SK-N-SH (cell line): ENCODE measurements around the gene SIPA1L2. TPM values are rescaled to one million over a fixed set of nuclear protein-coding genes. Genes with fewer than 3 reads are reported as not detected.

Source experiments
- CTCF ChIA-PET: fragments of 300-600, 350-600 bp; formaldehyde crosslinking; extraction: SDS; loops from one replicate; lab custom pipeline; 2021; lab: Yijun Ruan, JAX
- POLR2A ChIA-PET: fragments of 350-600 bp; sonication (Branson Sonifier 250); formaldehyde crosslinking; extraction: SDS; loops from one replicate; lab custom pipeline; 2020; ENCODE audit warnings: antibody characterized with exemption, inconsistent platforms; lab: Yijun Ruan, JAX
- DNase-seq: peaks from one replicate; pipeline ENCODE4 v3.0.0; 2012
- H2AFZ ChIP-seq: fragments of 200-600 bp; sonication (generic); 2 replicates; pipeline ENCODE4 v1.8.1; 2016; ENCODE audit warnings: antibody characterized with exemption, mild to moderate bottlenecking, low read depth
- H3F3A ChIP-seq: fragments of 200-600 bp; sonication (generic); replicated peaks from 2 replicates; pipeline ENCODE3; 2016; ENCODE audit warnings: antibody characterized with exemption, mild to moderate bottlenecking; ENCODE audit not compliant: insufficient read depth
- H3K27ac ChIP-seq, 2 experiments: fragments of 200-500 bp in 1 of 2; fragments of 200-600 bp in 1 of 2; sonication (Bioruptor generic) in 1 of 2; sonication (generic), shearing (Covaris generic) in 1 of 2; 2 replicates each; pipeline versions ENCODE4 v1.5.1 to v1.6.1; 2014 to 2016; ENCODE audit warnings: low read depth in 2 of 2, inconsistent platforms in 1 of 2, low read length in 1 of 2, mild to moderate bottlenecking in 1 of 2, mixed read lengths in 1 of 2
- H3K27me3 ChIP-seq: fragments of 200-600 bp; sonication (generic), shearing (Covaris generic); 2 replicates; pipeline ENCODE4 v1.6.1; 2016; ENCODE audit warnings: mixed run types; ENCODE audit not compliant: insufficient read depth
- H3K36me3 ChIP-seq, 2 experiments: fragments of 200-500 bp in 1 of 2; fragments of 200-600 bp in 1 of 2; sonication (Bioruptor generic) in 1 of 2; sonication (generic) in 1 of 2; replicated peaks in 1 of 2; 2 replicates each; pipeline versions ENCODE3 to v1.5.1; 2014 to 2016; ENCODE audit warnings: low read length in 1 of 2, mild to moderate bottlenecking in 1 of 2; ENCODE audit not compliant: insufficient read depth in 2 of 2, control insufficient read depth in 1 of 2
- H3K4me1 ChIP-seq, 2 experiments: fragments of 200-500 bp in 1 of 2; fragments of 200-600 bp in 1 of 2; sonication (Bioruptor generic) in 1 of 2; sonication (generic), shearing (Covaris generic) in 1 of 2; 2 replicates each; pipeline versions ENCODE4 v1.5.1 to v1.6.1; 2014 to 2016; ENCODE audit warnings: low read depth in 1 of 2, low read length in 1 of 2, mixed run types in 1 of 2; ENCODE audit not compliant: insufficient read depth in 2 of 2, control insufficient read depth in 1 of 2
- H3K4me2 ChIP-seq: fragments of 200-600 bp; sonication (generic), shearing (Covaris generic); 2 replicates; pipeline ENCODE4 v1.6.1; 2017; ENCODE audit warnings: mixed run types
- H3K4me3 ChIP-seq, 2 experiments: fragments of 200-500 bp in 1 of 2; fragments of 200-600 bp in 1 of 2; sonication (Bioruptor generic) in 1 of 2; sonication (generic), shearing (Covaris generic) in 1 of 2; 2 replicates each; pipeline versions ENCODE4 v1.5.1 to v1.8.1; 2014 to 2016; ENCODE audit warnings: low read depth in 2 of 2, inconsistent platforms in 1 of 2, low read length in 1 of 2, mild to moderate bottlenecking in 1 of 2, mixed read lengths in 1 of 2, moderate library complexity in 1 of 2
- H3K79me2 ChIP-seq: fragments of 200-600 bp; sonication (generic); 2 replicates; pipeline ENCODE4 v1.8.1; 2017; ENCODE audit warnings: mild to moderate bottlenecking; ENCODE audit not compliant: insufficient read depth
- H3K9ac ChIP-seq: fragments of 200-600 bp; sonication (generic); 2 replicates; pipeline ENCODE4 v1.6.1; 2017; ENCODE audit warnings: mixed run types
- H3K9me2 ChIP-seq: fragments of 200-600 bp; sonication (generic); 2 replicates; pipeline ENCODE4 v1.6.1; 2017; ENCODE audit warnings: mixed run types
- H3K9me3 ChIP-seq: fragments of 200-600 bp; sonication (generic); 2 replicates; pipeline ENCODE4 v1.6.1; 2017; ENCODE audit warnings: mixed run types, mild to moderate bottlenecking, moderate library complexity
- H4K20me1 ChIP-seq: fragments of 200-600 bp; sonication (generic); 2 replicates; pipeline ENCODE4 v1.6.1; 2017; ENCODE audit warnings: mild to moderate bottlenecking, mixed run types; ENCODE audit not compliant: insufficient read depth
- CTCF ChIP-seq: fragments of 200-600 bp; sonication (generic); IDR thresholded peaks from 2 replicates; pipeline ENCODE4 v1.6.1; 2017; ENCODE audit warnings: antibody characterized with exemption, mild to moderate bottlenecking, moderate library complexity
- ELF1 ChIP-seq: IDR thresholded peaks from 2 replicates; pipeline ENCODE4 v1.4.0; 2012
- EZH2phosphoT487 ChIP-seq: fragments of 200-600 bp; sonication (generic); IDR thresholded peaks from 2 replicates; pipeline ENCODE4 v1.6.1; 2017; ENCODE audit warnings: low read depth, mixed run types, mild to moderate bottlenecking, antibody characterized with exemption, moderate library complexity, borderline replicate concordance
- FOSL2 ChIP-seq: IDR thresholded peaks from 2 replicates; pipeline ENCODE4 v1.4.0; 2012; ENCODE audit warnings: low read depth, mild to moderate bottlenecking, moderate library complexity, borderline replicate concordance
- FOXJ3 ChIP-seq: sonication (generic); formaldehyde crosslinking; IDR thresholded peaks from 2 replicates; pipeline ENCODE4 v1.5.1; 2020; ENCODE audit warnings: mild to moderate bottlenecking, missing genetic modification reagents
- FOXM1 ChIP-seq: IDR thresholded peaks from 2 replicates; pipeline ENCODE4 v1.4.0; 2012; ENCODE audit warnings: low read depth, mild to moderate bottlenecking
- GABPA ChIP-seq: IDR thresholded peaks from 2 replicates; pipeline ENCODE4 v1.4.0; 2012; ENCODE audit warnings: low read depth, mild to moderate bottlenecking
- GATA2 ChIP-seq: sonication (generic); formaldehyde crosslinking; IDR thresholded peaks from 2 replicates; pipeline ENCODE4 v1.5.0; 2020; ENCODE audit warnings: mild to moderate bottlenecking, missing genetic modification reagents
- MXI1 ChIP-seq: IDR thresholded peaks from 2 replicates; pipeline ENCODE4 v1.6.1; 2012; ENCODE audit warnings: mild to moderate bottlenecking, low read depth, low read length, improper control_type of control experiment
- POLR2AphosphoS5 ChIP-seq: IDR thresholded peaks from 2 replicates; pipeline ENCODE4 v1.6.1; 2012; ENCODE audit warnings: low read depth, low read length
- RXRA ChIP-seq: IDR thresholded peaks from 2 replicates; pipeline ENCODE4 v1.4.0; 2012; ENCODE audit warnings: low read depth, mild to moderate bottlenecking, borderline replicate concordance
- SIN3A ChIP-seq: IDR thresholded peaks from 2 replicates; pipeline ENCODE4 v1.6.1; 2012; ENCODE audit warnings: low read depth, mild to moderate bottlenecking, low read length, moderate library complexity, borderline replicate concordance
- SMC3 ChIP-seq: IDR thresholded peaks from 2 replicates; pipeline ENCODE4 v1.6.1; 2012; ENCODE audit warnings: low read depth, low read length, improper control_type of control experiment
- TAF1 ChIP-seq: IDR thresholded peaks from 2 replicates; pipeline ENCODE4 v1.6.1; 2012; ENCODE audit warnings: low read depth, mild to moderate bottlenecking, low read length, moderate library complexity, borderline replicate concordance
- TCF12 ChIP-seq: IDR thresholded peaks from 2 replicates; pipeline ENCODE4 v1.4.0; 2012
- TEAD4 ChIP-seq: IDR thresholded peaks from 2 replicates; pipeline ENCODE4 v1.4.0; 2012; ENCODE audit warnings: mild to moderate bottlenecking, borderline replicate concordance; ENCODE audit not compliant: insufficient read depth
- WGBS: methylation state at CpG from one replicate; pipeline ENCODE4 v1.1.6; 2017; ENCODE audit warnings: low lambda C conversion rate; 5-methylcytosine and 5-hydroxymethylcytosine counted together
- polyA plus RNA-seq, 3 experiments: library from polyadenylated mRNA; depleted of rRNA; stranded (reverse); fragments of >200 nt; gene quantifications; 2 replicates each; pipeline ENCODE4 v1.2.3, GENCODE V29; 2012
- TF ChIP-seq, protein P1 (sequence below): IDR thresholded peaks from 2 replicates; pipeline ENCODE4 v1.4.0; 2012; ENCODE audit warnings: low read depth, borderline replicate concordance
- TF ChIP-seq, protein P2 (sequence below): IDR thresholded peaks from 2 replicates; pipeline ENCODE4 v1.4.0; 2012; ENCODE audit warnings: low read depth

SIPA1L2 gene
- polyA plus RNA-seq, 1 of the 3 experiments (the other 2 are of a cell fraction), result 0.48 TPM

- POLR2A ChIA-PET, result no interaction called here
These were observed 3.5 kb downstream of the SIPA1L2 start for GRCh38 chr1:232626452-232626851.

DNA sequence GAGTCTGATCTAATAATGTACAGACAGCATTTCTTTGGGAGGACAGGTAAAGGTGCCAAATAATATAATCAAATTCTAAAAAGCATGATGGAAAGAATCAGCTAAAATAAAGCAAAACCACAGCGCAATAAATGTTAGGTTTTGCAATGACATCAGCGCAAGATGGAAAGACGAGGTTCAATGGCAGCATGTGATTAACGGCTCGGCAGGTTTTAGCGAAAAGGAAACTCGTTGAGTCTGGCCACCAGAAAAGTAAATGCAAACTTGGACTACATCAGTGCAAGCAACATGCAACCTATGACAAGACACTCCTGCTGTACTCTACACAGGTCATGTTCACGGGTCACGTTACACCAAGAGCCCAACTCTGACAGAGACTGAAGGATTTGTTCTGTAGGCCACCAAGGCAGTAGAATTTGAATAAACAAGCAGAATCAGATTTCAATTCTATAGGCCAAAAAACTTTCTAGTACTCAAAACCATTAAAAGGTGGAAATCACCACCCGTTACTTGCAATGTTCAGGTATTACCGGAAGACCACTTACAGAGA, 4.5 kb downstream of the SIPA1L2 start:
- Histone ChIP-seq H3K4me1 (peaks cover 0 to 17% of the 10 kb centered on the region in 2 experiments; a peak in 3 of 4 replicates), H3K9ac (no peak overlapping the region), H4K20me1 (no peaks in the 10 kb centered on the region), H3K27ac (no peak overlapping the region), H3K27me3 (peaks cover 9% of the 10 kb centered on the region; the same call in 1 of the 2 replicates), H3K36me3 (no peaks in the 10 kb centered on the region), H3K9me2 (no peaks in the 10 kb centered on the region), H3K9me3 (no peaks in the 10 kb centered on the region), H3K4me3 (no peak overlapping the region), H2AFZ (no peak overlapping the region), H3K79me2 (no peaks in the 10 kb centered on the region), H3K4me2 (no peak overlapping the region), H3F3A (peaks cover 8% of the 10 kb centered on the region)
- WGBS, result 90% methylated on average over 11 of the region's 11 CpGs
- CTCF ChIA-PET, result interaction anchor here (1.3 to 4.4 kb wide), 2 partner anchors 758 to 869 kb away, joined by 3 to 49 read pairs; no protein-coding TSS in a partner anchor
- POLR2A ChIA-PET, result no interaction called here
- TF ChIP-seq, protein P1, sequence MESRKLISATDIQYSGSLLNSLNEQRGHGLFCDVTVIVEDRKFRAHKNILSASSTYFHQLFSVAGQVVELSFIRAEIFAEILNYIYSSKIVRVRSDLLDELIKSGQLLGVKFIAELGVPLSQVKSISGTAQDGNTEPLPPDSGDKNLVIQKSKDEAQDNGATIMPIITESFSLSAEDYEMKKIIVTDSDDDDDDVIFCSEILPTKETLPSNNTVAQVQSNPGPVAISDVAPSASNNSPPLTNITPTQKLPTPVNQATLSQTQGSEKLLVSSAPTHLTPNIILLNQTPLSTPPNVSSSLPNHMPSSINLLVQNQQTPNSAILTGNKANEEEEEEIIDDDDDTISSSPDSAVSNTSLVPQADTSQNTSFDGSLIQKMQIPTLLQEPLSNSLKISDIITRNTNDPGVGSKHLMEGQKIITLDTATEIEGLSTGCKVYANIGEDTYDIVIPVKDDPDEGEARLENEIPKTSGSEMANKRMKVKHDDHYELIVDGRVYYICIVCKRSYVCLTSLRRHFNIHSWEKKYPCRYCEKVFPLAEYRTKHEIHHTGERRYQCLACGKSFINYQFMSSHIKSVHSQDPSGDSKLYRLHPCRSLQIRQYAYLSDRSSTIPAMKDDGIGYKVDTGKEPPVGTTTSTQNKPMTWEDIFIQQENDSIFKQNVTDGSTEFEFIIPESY, result no peak
- TF ChIP-seq FOSL2 (no peak), FOXM1 (no peak), CTCF (no peak), EZH2phosphoT487 (no peak), MXI1 (no peak), GABPA (no peak)
- TF ChIP-seq, protein P2, sequence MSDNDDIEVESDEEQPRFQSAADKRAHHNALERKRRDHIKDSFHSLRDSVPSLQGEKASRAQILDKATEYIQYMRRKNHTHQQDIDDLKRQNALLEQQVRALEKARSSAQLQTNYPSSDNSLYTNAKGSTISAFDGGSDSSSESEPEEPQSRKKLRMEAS, result no peak
- DNase-seq, result no peak

More at GRCh38 chr1:232626452-232626851, 3.5 kb downstream of the SIPA1L2 start:
- Histone ChIP-seq H3K4me1 (peaks cover 0 to 11% of the 10 kb centered on the region in 2 experiments; a peak in 2 of 4 replicates), H3F3A (peaks cover 8% of the 10 kb centered on the region), H2AFZ (no peak overlapping the region), H3K4me2 (no peak overlapping the region), H3K36me3 (no peaks in the 10 kb centered on the region), H3K27ac (no peak overlapping the region), H4K20me1 (no peaks in the 10 kb centered on the region), H3K27me3 (peaks cover 9% of the 10 kb centered on the region; the same call in 1 of the 2 replicates), H3K79me2 (no peaks in the 10 kb centered on the region), H3K9me3 (no peaks in the 10 kb centered on the region), H3K9ac (no peak overlapping the region), H3K9me2 (no peaks in the 10 kb centered on the region), H3K4me3 (no peak overlapping the region)
- no peak for DNase-seq
- 85% methylated on average over 2 of the region's 2 CpGs for WGBS
- CTCF ChIA-PET, result interaction anchor here (0.8 to 4.4 kb wide), 6 partner anchors 87 to 870 kb away, joined by 3 to 49 read pairs (median 4); no protein-coding TSS in a partner anchor
- no peak for TF ChIP-seq EZH2phosphoT487
- TF ChIP-seq SMC3, result no peak
- no peak for TF ChIP-seq TAF1
- TF ChIP-seq GATA2 (CRISPR knock-in tag), result no peak
- no peak for TF ChIP-seq RXRA
- no peak for TF ChIP-seq CTCF
- TF ChIP-seq FOXJ3 (CRISPR knock-in tag), result no peak
- no peak for TF ChIP-seq TCF12
- no peak for TF ChIP-seq MXI1
- TF ChIP-seq SIN3A, result no peak
- no peak for TF ChIP-seq ELF1
- no peak for TF ChIP-seq POLR2AphosphoS5
- TF ChIP-seq GABPA, result no peak
- no peak for TF ChIP-seq TEAD4
- no peak for TF ChIP-seq FOSL2
- TF ChIP-seq, all 33 proteins: peak for 0
